Activated naive CD4-positive, alpha-beta T cell treated with anti-CD3 and anti-CD28 coated beads, Interleukin-2, amount 50 U/mL, for 16 hours (primary cell): ENCODE measurements around the gene C16orf92.

Experiments
- DNase-seq: peaks from one replicate; pipeline ENCODE4 v3.0.0-alpha.2; 2020

C16orf92 gene

DNA sequence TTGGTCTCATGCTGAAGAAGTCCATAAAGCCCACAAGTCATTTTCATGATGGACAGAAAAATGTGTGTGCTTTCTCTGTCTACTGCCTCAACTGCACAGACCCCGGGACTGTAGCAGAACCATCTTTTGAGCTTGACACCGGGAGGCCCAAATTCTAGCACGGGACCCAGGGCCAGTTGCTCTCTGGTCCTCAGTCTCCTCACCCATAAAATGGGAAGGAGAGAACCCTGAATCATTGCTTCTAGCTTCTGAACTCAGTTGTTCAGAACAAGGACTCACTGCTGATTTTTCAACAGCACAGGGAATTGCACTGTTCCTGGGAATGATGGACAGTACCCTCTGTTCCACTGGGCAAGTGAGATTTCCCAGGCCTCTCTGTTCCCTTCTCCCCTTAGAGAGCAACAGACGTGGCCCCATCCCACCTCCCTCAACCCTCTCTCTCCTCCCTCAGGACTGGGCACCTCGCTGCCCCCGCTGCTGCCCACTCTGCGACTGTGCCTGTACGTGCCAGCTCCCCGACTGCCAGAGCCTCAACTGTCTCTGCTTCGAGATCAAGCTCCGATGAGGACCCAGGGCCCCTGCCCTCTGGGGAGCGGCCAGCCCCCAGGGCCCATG lies 40.4 kb downstream of the C16orf92 start:
- no peak for DNase-seq

DNA sequence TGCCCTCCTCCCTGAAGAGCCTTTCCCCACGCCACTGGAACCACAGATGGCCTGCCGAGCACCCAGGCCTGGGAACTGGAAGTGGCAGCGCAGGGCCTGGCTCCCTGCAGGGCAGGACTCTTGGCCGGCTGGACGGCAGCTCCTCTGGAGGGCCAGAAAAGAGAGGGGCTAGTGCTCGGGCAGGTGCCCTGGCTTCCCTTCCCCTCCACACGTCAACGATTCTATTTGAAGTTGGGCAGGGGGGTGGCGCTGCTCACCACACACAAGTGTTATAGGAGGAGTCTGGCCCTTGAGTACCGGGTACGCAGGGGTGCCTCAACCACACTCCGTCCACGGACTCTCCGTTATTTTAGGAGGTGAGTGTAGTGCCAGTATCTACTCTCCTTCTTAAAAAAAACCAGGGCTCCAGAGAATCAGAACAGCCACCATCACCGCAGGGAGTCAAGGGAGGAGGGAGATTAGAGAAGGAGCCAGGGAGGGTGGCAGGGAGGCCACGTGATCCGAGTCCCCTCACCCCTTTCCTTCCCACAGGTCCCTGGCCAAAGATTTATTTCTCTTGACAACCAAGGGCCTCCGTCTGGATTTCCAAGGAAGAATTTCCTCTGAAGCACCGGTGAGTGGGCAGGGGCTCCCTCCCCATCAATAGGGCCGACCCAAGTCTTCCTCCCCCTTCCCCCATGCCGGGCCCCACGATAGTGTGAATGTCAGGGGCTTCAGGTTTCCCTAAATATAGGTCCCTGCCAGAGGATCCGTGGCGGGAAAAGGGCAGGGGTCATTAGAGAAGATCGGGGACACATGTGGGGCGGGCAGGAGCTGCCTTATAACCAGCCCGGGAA lies 41.1 kb downstream of the C16orf92 start:
- DNase-seq = peak; percentile 74

DNA sequence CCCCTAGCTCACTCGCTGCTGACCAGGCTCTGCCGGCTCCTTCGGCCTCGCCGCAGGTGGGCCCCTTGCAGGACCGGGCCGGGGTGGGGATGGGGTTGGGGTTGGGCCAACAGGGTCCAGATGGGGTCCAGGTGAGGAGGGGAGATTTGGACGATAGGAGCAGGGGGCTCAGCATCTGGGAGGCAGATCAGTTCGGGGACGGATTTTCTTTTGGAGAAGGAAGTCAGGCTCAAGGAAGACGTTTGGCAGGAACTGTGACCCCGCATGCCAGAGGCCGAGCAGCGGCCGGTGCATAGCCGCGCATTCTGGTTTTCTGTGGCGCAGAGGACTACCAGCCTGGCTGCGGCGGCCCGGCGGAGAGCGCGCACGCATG lies 41.7 kb downstream of the C16orf92 start:
- no peak for DNase-seq

DNA sequence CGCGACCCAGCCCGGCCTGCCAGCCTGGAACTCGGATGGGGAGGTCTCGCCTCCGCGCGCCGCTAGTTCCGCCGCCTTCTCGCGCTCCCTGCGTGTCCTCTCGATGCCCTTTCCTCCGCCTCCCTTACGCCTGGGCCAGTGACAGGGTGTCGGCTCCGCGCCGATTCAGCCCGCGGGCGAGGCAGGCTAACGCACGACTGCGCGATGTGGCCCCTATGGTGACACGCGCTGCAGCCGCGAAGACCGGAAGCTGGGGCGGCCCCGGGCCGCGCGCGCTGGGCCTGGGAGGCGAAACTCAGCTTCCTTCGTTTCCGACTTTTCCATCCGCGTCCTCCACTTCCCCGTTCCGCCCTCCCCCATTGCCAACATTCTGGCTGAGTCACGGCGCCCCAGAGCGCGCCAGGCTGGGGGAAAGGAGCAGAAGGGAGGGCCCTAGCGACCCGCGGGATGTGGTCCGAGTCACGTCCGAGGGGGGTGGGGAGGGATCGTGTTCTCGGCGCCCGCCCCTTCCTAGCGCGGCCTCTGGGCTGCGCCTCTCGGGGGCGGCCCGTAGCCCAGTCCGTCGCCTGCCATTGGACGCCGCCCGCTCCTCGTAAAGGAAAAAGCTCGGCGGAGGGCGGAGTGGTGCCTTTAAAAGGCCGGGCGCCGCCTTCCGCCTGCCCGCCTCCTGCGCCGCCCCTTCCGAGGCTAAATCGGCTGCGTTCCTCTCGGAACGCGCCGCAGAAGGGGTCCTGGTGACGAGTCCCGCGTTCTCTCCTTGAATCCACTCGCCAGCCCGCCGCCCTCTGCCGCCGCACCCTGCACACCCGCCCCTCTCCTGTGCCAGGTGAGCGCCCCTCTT lies 42.3 kb downstream of the C16orf92 start, which contains the start of gene ALDOA:
Gene ALDOA, plus strand, starts transcription at position 659 of the 841 bp plus-strand sequence. CDS start 1,138 bp downstream, outside the sequence.
- peak; percentile 96 for DNase-seq

DNA sequence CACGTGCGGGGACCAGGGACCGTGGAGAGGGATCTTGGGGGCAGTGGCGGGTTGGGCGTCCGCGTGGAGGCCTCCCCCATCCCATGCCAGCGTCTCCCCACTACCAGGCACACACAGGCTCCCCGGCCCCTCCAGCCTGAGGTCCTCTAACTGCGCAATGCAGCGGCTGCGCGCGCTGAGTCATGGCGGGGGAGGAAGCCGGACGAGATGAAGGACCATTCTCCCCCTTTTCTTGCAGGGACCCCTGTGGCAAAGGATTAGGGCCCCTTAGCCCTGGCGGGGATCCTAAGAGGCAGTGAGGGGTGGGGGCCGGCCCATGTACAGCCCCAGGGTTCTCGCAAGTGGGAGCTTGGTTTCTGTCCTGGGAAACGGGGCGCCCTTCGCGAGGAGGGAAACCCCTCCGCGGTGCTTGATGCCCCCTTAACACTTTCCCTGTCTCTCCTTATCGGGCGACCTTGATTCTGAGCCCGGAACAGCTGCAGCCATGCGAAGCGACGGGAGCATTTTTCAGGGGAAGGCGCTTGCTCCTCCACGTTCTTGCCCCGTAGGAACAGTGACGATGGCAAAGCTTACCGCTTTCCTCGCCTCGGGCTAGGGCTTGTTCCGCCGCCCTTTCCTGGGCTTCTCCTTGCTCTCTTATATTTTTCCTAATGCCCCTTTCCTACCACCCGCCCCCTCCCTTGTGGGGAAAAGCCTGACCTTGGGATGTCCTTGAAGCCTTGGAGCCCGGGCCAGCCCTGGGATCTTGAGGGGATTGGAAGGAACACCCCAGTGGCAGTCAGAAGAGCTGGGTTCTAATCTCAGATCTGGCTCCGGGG lies 43.2 kb downstream of the C16orf92 start:
- DNase-seq = peak; percentile 51

DNA sequence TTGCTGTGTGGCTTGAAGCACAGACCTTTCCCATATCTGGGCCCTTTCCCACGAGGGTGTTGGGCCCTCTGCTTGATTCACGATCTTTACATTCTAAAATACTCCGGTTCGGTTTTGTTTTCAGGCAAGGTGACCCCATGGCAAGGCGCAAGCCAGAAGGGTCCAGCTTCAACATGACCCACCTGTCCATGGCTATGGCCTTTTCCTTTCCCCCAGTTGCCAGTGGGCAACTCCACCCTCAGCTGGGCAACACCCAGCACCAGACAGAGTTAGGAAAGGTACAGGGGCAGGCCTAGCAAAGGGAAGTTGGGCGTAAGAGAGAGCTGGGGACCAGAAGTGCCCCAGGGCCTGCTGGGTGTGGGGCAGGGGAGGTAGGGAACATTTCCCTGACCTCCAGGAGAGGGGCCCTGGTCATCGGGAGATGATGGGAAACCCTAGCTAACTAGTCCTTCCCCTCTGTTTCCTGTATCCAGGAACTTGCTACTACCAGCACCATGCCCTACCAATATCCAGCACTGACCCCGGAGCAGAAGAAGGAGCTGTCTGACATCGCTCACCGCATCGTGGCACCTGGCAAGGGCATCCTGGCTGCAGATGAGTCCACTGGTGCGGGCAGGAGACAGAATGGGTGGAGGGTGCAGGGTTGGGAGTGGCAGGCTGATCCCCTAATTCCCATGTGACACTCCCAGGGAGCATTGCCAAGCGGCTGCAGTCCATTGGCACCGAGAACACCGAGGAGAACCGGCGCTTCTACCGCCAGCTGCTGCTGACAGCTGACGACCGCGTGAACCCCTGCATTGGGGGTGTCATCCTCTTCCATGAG lies 44.0 kb downstream of the C16orf92 start:
- DNase-seq = no peak

DNA sequence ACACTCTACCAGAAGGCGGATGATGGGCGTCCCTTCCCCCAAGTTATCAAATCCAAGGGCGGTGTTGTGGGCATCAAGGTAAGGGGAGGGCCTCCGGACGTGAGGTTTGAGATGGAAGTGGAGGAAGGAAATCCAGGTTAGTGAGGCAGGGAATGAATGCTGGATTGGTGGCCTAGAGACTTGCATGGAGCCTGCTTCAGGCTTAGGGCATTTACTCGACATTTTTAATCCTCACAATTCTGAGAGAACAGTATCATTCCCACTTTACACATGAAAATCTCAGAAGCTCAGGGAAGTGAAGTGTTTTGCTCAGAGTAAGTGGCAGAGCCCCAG lies 44.6 kb downstream of the C16orf92 start:
- DNase-seq = no peak

DNA sequence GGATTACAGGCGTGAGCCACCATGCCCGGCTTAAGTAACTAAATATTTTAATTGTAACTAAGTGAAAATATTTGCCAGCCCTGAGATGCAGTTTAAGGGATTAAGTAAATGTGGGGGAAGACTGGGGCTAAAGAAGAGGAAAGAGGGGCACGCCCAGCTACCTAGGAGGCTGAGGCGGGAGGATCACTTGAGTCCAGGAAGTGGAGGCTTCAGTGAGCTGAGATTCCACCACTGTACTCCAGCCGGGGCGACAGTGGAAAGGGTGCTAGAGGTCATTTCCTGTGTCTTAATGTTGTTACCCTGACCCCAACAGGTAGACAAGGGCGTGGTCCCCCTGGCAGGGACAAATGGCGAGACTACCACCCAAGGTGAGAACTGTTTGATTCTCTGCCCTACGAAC lies 45.3 kb downstream of the C16orf92 start:
- no peak for DNase-seq

DNA sequence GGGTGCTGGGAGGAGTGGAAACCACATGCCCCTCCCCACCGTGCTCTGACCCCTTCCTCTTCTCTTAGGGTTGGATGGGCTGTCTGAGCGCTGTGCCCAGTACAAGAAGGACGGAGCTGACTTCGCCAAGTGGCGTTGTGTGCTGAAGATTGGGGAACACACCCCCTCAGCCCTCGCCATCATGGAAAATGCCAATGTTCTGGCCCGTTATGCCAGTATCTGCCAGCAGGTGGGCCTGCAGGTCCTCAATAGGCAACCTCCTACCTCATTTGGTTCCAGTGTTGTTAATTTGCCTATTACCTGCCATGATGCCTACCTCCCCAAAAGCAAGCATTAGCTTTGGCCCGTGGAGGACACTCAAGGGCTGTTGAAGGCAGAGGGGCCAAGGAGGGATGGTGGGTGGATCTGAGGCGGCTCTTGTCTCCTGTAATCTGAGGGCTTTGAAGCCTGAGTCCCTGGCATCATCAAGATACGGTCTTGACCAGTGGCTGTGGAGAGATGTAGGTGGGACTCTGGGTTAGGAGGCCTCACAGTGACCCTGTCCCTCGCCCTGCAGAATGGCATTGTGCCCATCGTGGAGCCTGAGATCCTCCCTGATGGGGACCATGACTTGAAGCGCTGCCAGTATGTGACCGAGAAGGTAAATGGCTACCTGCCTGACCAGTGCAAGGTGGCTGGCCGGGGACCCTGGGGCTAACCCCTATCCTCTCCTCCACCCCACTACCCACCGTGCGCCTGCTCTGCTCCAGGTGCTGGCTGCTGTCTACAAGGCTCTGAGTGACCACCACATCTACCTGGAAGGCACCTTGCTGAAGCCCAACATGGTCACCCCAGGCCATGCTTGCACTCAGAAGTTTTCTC lies 46.0 kb downstream of the C16orf92 start:
- peak; percentile 67 for DNase-seq

DNA sequence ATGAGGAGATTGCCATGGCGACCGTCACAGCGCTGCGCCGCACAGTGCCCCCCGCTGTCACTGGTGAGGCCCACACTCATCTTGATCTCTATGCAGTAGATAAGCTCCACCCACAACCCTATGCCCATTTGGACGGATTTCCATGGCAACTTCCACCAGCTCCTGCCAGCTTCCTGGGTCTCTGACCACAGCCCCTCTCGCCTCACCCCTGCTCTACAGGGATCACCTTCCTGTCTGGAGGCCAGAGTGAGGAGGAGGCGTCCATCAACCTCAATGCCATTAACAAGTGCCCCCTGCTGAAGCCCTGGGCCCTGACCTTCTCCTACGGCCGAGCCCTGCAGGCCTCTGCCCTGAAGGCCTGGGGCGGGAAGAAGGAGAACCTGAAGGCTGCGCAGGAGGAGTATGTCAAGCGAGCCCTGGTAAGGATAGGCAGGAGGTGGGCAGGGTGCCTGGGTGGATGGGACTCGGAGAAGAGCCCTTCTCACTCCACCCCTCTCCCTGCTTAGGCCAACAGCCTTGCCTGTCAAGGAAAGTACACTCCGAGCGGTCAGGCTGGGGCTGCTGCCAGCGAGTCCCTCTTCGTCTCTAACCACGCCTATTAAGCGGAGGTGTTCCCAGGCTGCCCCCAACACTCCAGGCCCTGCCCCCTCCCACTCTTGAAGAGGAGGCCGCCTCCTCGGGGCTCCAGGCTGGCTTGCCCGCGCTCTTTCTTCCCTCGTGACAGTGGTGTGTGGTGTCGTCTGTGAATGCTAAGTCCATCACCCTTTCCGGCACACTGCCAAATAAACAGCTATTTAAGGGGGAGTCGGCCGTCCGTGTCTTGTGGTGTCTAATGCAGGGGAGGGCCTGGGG lies 46.8 kb downstream of the C16orf92 start:
- no peak for DNase-seq

DNA sequence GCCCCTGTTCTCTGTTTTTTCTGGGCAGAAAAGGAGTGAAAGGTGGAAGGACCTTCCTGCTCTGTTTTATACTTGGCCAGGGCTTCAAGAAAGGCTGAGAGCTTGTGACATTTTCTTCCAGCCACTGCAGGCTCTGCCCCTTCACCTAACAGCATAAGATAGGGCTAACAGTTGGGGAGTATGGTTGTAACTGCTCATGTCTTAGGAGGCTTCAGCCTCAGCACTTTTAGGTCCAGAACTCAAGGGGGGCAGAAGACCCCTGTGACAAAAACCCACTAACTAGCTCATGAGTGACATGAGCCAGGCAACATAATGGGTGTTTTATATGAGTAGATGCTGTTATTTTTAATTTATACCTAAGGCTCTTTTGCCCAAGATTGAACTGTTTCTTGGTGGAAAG lies 47.5 kb downstream of the C16orf92 start:
- no peak for DNase-seq
